HepG2 (cell line): ENCODE results near the gene GEMIN2. TPM values are rescaled to one million over a fixed set of nuclear protein-coding genes. Genes with fewer than 3 reads are reported as not detected.

Experiments
- BRD4 ChIP-seq: sonication (generic); formaldehyde crosslinking; IDR thresholded peaks from 2 replicates; pipeline ENCODE4 v1.4.0; 2020; ENCODE audit warnings: missing genetic modification reagents
- DMTF1 ChIP-seq: sonication (generic); formaldehyde crosslinking; IDR thresholded peaks from 2 replicates; pipeline ENCODE4 v1.4.0; 2020; ENCODE audit warnings: mild to moderate bottlenecking, missing genetic modification reagents
- DRAP1 ChIP-seq: IDR thresholded peaks from 2 replicates; pipeline ENCODE4 v1.6.1; 2016; ENCODE audit warnings: missing genetic modification reagents, missing compliant biosample characterization
- GFI1 ChIP-seq: sonication (generic); formaldehyde crosslinking; IDR thresholded peaks from 2 replicates; pipeline ENCODE4 v1.5.0; 2020; ENCODE audit warnings: missing genetic modification reagents, mild to moderate bottlenecking, borderline replicate concordance
- HNRNPUL1 ChIP-seq: fragments of 200-400 bp; formaldehyde crosslinking; IDR thresholded peaks from 2 replicates; pipeline ENCODE4 v1.6.1; 2017; ENCODE audit warnings: low read depth, mild to moderate bottlenecking, low read length, moderate library complexity
- IKZF5 ChIP-seq: IDR thresholded peaks from 2 replicates; pipeline ENCODE4 v1.6.1; 2018; ENCODE audit warnings: missing genetic modification reagents, mild to moderate bottlenecking, missing compliant biosample characterization
- KLF11 ChIP-seq: IDR thresholded peaks from 2 replicates; pipeline ENCODE4 v1.6.1; 2016; ENCODE audit warnings: missing compliant biosample characterization
- MLLT10 ChIP-seq: sonication (generic); formaldehyde crosslinking; IDR thresholded peaks from 2 replicates; pipeline ENCODE4 v1.4.0; 2020; ENCODE audit warnings: missing genetic modification reagents
- MXD4 ChIP-seq: IDR thresholded peaks from 2 replicates; pipeline ENCODE4 v1.6.1; 2016; ENCODE audit warnings: mild to moderate bottlenecking, missing biosample characterization, missing genetic modification reagents
- NFYB ChIP-seq: sonication (generic); formaldehyde crosslinking; IDR thresholded peaks from 2 replicates; pipeline ENCODE4 v1.4.0; 2020; ENCODE audit warnings: missing genetic modification reagents
- NONO ChIP-seq, 2 experiments: fragments of 450-650 bp in 1 of 2; sonication (generic) in 1 of 2; formaldehyde crosslinking in 1 of 2; IDR thresholded peaks in 1 of 2; conservative IDR thresholded peaks in 1 of 2; 2 replicates each; pipeline versions ENCODE4 v1.6.1 to v1.8.0; 2017 to 2022; ENCODE audit warnings: mild to moderate bottlenecking in 1 of 2, missing genetic modification reagents in 1 of 2, moderate library complexity in 1 of 2
- ONECUT2 ChIP-seq: sonication (generic); formaldehyde crosslinking; IDR thresholded peaks from 2 replicates; pipeline ENCODE4 v1.4.0; 2020; ENCODE audit warnings: missing genetic modification reagents
- REL ChIP-seq: sonication (generic); formaldehyde crosslinking; conservative IDR thresholded peaks from 2 replicates; pipeline ENCODE4 v1.8.0; 2022; ENCODE audit warnings: mild to moderate bottlenecking, missing genetic modification reagents, moderate library complexity
- ZKSCAN5 ChIP-seq: sonication (generic); formaldehyde crosslinking; IDR thresholded peaks from 2 replicates; pipeline ENCODE4 v1.5.1; 2020; ENCODE audit warnings: mild to moderate bottlenecking, missing genetic modification reagents
- ZNF333 ChIP-seq: sonication (generic); formaldehyde crosslinking; IDR thresholded peaks from 2 replicates; pipeline ENCODE4 v1.4.0; 2020; ENCODE audit warnings: mild to moderate bottlenecking, missing genetic modification reagents, borderline replicate concordance
- ZNF441 ChIP-seq: sonication (generic); formaldehyde crosslinking; IDR thresholded peaks from 2 replicates; pipeline ENCODE4 v1.7.0; 2021; ENCODE audit warnings: missing genetic modification reagents, borderline replicate concordance
- ZNF609 ChIP-seq: sonication (generic); formaldehyde crosslinking; IDR thresholded peaks from 2 replicates; pipeline ENCODE4 v1.4.0; 2020; ENCODE audit warnings: mild to moderate bottlenecking, missing genetic modification reagents, borderline replicate concordance
- ZNF615 ChIP-seq: sonication (generic); formaldehyde crosslinking; IDR thresholded peaks from 2 replicates; pipeline ENCODE4 v1.5.0; 2020; ENCODE audit warnings: mild to moderate bottlenecking, missing genetic modification reagents, borderline replicate concordance
- ZNF639 ChIP-seq: conservative IDR thresholded peaks from 2 replicates; pipeline ENCODE4 v1.6.1; 2018; ENCODE audit warnings: missing genetic modification reagents
- polyA plus RNA-seq, 8 experiments: library from polyadenylated mRNA; depleted of rRNA in 3 of 8; stranded (reverse) in 7 of 8; unstranded in 1 of 8; fragments of >200 nt; fragmentation: Illumina TruSeq in 4 of 8; extraction: Trizol in 4 of 8; gene quantifications; 2 replicates each; pipeline versions ENCODE4 v1.2.1 to v1.2.3, GENCODE V29; 2011 to 2016; ENCODE audit warnings: low read depth in 4 of 8, missing spikeins in 1 of 8, mixed read lengths in 1 of 8; ENCODE audit not compliant: insufficient read depth in 1 of 8
- total RNA-seq, 5 experiments: library from RNA; depleted of rRNA; stranded (reverse); fragments of >200 nt; fragmentation: Illumina TruSeq; extraction: Trizol; gene quantifications; 2 replicates each; pipeline ENCODE4 v1.2.3, GENCODE V29; 2016; ENCODE audit warnings: low read depth in 1 of 5

Gene GEMIN2
- total and polyA plus RNA-seq, 2 of the 13 experiments (the other 11 are each of a cell fraction or from before 2014, with no cell fraction given) = 54.8 to 110 TPM

- TF ChIP-seq REL (no peak), HNRNPUL1 (no peak), DRAP1 (peak; percentile 35; the same call in 1 of the 2 replicates), NFYB (no peak), ZNF333 (CRISPR knock-in tag) (no peak), ZKSCAN5 (CRISPR knock-in tag) (no peak), ONECUT2 (no peak), GFI1 (CRISPR knock-in tag) (no peak), NONO (IDR thresholded peaks at IDR 0.05) (no peak), NONO (CRISPR knock-in tag; conservative IDR thresholded peaks at IDR 0.05) (0 out of 2 replicates have a peak, but pooled peaks have one; percentile 31), MLLT10 (CRISPR knock-in tag) (no peak), IKZF5 (CRISPR knock-in tag) (no peak), ZNF639 (no peak), DMTF1 (CRISPR knock-in tag) (no peak), MXD4 (CRISPR knock-in tag) (no peak), ZNF441 (CRISPR knock-in tag) (no peak), ZNF615 (CRISPR knock-in tag) (no peak), ZNF609 (no peak), KLF11 (0 out of 2 replicates have a peak, but pooled peaks have one; percentile 26), BRD4 (CRISPR knock-in tag) (no peak)
Measured at GRCh38 chr14:39107591-39107996, 6.5 kb upstream of the GEMIN2 start (continued).
